A204.1 (cell line): ENCODE data around the gene GCA.

Source experiments
- FAIRE-seq: peaks from 2 replicates; lab custom pipeline; 2012; peaks lifted over from hg19 to GRCh38; lab: Jason Lieb, UNC

GCA gene

GRCh38 chr2:162343824-162344616 is at the start of gene GCA:
GCA (plus strand) TSS chr2:162344132; CDS start chr2:162344249, 117 bp downstream.
- no peak for FAIRE-seq

GRCh38 chr2:162295009-162295408 is 48.9 kb upstream of the GCA start:
- FAIRE-seq, result no peak

GRCh38 chr2:162297925-162298552 is 45.9 kb upstream of the GCA start:
- FAIRE-seq, result peak; percentile 99

GRCh38 chr2:162298669-162299335 is 45.1 kb upstream of the GCA start:
- FAIRE-seq, result no peak

- no peak for FAIRE-seq
Observed at GRCh38 chr2:162300266-162300665, 43.7 kb upstream of the GCA start.

GRCh38 chr2:162301151-162301804 is 42.7 kb upstream of the GCA start:
- FAIRE-seq, result peak; percentile 95

GRCh38 chr2:162301877-162302276 is 42.1 kb upstream of the GCA start:
- FAIRE-seq, result no peak

GRCh38 chr2:162305901-162306300 is 38.0 kb upstream of the GCA start:
- no peak for FAIRE-seq

GRCh38 chr2:162308747-162309503 is 35.0 kb upstream of the GCA start:
- FAIRE-seq, result no peak

- no peak for FAIRE-seq
Observed at GRCh38 chr2:162312853-162313252, 31.1 kb upstream of the GCA start.

- no peak for FAIRE-seq
Observed at GRCh38 chr2:162315938-162316337, 28.0 kb upstream of the GCA start.

- FAIRE-seq, result no peak
Observed at GRCh38 chr2:162316590-162316989, 27.3 kb upstream of the GCA start.

- no peak for FAIRE-seq
Observed at GRCh38 chr2:162317058-162317742, 26.7 kb upstream of the GCA start.

GRCh38 chr2:162317861-162318327 is 26.0 kb upstream of the GCA start:
- no peak for FAIRE-seq

- FAIRE-seq, result peak; percentile 65
Observed at GRCh38 chr2:162318328-162319180, 25.4 kb upstream of the GCA start, which contains the start of gene IFIH1. IFIH1 (minus strand) TSS chr2:162318684; CDS start chr2:162318307, 377 bp downstream.

- no peak for FAIRE-seq
Observed at GRCh38 chr2:162320864-162321517, 22.9 kb upstream of the GCA start.

- FAIRE-seq, result no peak
Observed at GRCh38 chr2:162324953-162325352, 19.0 kb upstream of the GCA start.

- no peak for FAIRE-seq
Observed at GRCh38 chr2:162327134-162327769, 16.7 kb upstream of the GCA start.

GRCh38 chr2:162327806-162328205 is 16.1 kb upstream of the GCA start:
- no peak for FAIRE-seq
